Measurements from ENCODE around the gene CNOT10.

- TF ChIP-seq POLR2A (IDR thresholded peaks at IDR 0.05; ENCODE audit: low read length) (no peak), GATA1 (IDR thresholded peaks at IDR 0.05; ENCODE audit: low read depth, low read length) (no peak)
These were observed 11.5 kb downstream of the CNOT10 start for GRCh38 chr3:32696523-32696922.

Data from erythroblast (primary cell).